Hematopoietic multipotent progenitor cell treated with erythropoietin and hydrocortisone succinate and interleukin-3 and kit ligand, for 8 days (in vitro differentiated cells): ENCODE results near the gene TICRR.

ENCODE experiments used
- DNase-seq: peaks from one replicate; pipeline ENCODE4 v3.0.0-alpha.2; 2015

TICRR gene

DNA sequence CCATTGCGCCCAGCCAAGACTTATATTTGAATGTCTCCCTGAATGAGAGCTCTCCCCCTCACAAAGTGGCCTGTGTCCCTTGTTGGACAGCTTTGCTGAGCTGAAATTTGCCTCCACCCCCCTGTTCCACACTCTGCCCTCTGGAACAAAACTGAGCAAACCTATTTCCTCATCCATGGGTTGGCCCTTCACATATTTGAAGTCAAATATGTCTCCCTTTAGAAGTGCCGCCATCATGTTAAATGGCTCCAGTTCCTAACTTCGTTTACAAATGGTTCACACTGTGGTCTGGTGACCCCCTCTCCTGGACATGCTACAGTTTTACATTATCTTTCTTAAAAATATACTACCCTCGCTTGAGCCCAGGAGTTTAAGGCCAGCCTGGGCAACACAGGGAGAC lies 99.3 kb downstream of the TICRR start:
- no peak for DNase-seq

DNA sequence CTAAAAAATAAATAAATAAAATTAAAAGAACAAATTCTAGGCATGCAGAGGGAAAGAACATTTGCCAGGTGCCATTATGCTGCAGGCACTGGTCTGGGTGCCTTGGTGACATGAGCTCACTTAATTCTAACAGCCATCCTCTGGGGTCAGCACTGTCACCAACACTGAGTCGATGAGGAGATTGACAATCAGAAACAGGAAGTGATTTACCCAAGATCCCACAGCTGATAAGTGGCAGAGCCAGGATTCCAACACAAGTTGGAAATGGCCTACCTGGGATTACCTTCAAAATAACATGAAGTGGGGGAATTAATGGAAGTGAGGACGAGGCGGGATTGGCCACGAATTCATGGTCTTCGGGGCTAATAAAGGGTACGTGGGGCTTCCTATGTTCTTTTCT lies 100.3 kb downstream of the TICRR start:
- no peak for DNase-seq

DNA sequence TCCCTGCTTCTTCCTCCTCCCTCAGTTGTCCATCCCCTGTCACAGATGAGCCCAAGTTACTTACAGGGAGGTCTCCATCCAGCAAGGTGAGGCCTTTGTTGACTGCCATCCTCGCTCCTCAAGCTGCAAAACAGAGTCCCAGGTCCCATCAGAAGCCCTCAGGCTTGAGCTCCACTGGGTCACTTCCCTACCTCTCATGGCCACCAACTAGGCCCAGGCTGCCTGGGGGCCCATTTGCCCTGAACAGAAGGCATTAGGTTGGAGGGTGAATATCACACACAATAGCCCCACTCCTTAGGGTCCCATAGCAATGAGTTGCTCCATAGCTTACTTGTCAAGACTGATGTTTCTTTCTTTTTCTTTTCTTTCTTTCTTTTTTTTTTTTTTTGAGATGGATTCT lies 102.1 kb downstream of the TICRR start:
- no peak for DNase-seq
